HEK293 (cell line): ENCODE results near the gene SLC1A6.

Experiments used
- ATF2 ChIP-seq: fragments of 450-650 bp; formaldehyde crosslinking; IDR thresholded peaks from 2 replicates; pipeline ENCODE4 v1.5.1; 2016; ENCODE audit warnings: missing biosample characterization, missing genetic modification characterization, low read depth
- CTCF ChIP-seq: fragments of 450-650 bp; formaldehyde crosslinking; IDR thresholded peaks from 2 replicates; pipeline ENCODE4 v1.5.1; 2016; ENCODE audit warnings: missing biosample characterization, missing genetic modification characterization
- MYNN ChIP-seq: fragments of 450-650 bp; formaldehyde crosslinking; IDR thresholded peaks from 2 replicates; pipeline ENCODE4 v1.5.1; 2016; ENCODE audit warnings: missing biosample characterization, missing genetic modification characterization, borderline replicate concordance
- MZF1 ChIP-seq: fragments of 450-650 bp; formaldehyde crosslinking; IDR thresholded peaks from 2 replicates; pipeline ENCODE4 v1.5.1; 2017; ENCODE audit warnings: missing biosample characterization, missing genetic modification characterization, borderline replicate concordance
- SALL2 ChIP-seq: fragments of 450-650 bp; formaldehyde crosslinking; IDR thresholded peaks from 2 replicates; pipeline ENCODE4 v1.5.0; 2017; ENCODE audit warnings: missing biosample characterization, mild to moderate bottlenecking, missing genetic modification characterization, borderline replicate concordance
- SETDB1 ChIP-seq: IDR thresholded peaks from one replicate; pipeline ENCODE4 v1.6.1; 2017; ENCODE audit warnings: mild to moderate bottlenecking, low read length, moderate library complexity, mixed read lengths; ENCODE audit not compliant: insufficient read length
- ZBTB21 ChIP-seq: fragments of 450-650 bp; formaldehyde crosslinking; IDR thresholded peaks from 2 replicates; pipeline ENCODE4 v1.5.1; 2017; ENCODE audit warnings: missing biosample characterization, missing genetic modification characterization
- ZBTB7A ChIP-seq: fragments of 450-650 bp; formaldehyde crosslinking; IDR thresholded peaks from 2 replicates; pipeline ENCODE4 v1.5.1; 2016; ENCODE audit warnings: low read depth, missing biosample characterization, missing genetic modification characterization
- ZNF404 ChIP-seq: fragments of 450-650 bp; formaldehyde crosslinking; IDR thresholded peaks from 2 replicates; pipeline ENCODE4 v1.5.1; 2017; ENCODE audit warnings: missing biosample characterization, missing genetic modification characterization
- ZNF549 ChIP-seq: fragments of 450-650 bp; IDR thresholded peaks from 2 replicates; pipeline ENCODE4 v1.5.1; 2018; ENCODE audit warnings: missing biosample characterization, missing genetic modification characterization, mild to moderate bottlenecking, inconsistent platforms, moderate library complexity
- ZNF670 ChIP-seq: fragments of 450-650 bp; formaldehyde crosslinking; IDR thresholded peaks from 2 replicates; pipeline ENCODE4 v1.5.1; 2016; ENCODE audit warnings: missing biosample characterization, missing genetic modification characterization, low read depth
- ZNF843 ChIP-seq: fragments of 450-650 bp; formaldehyde crosslinking; IDR thresholded peaks from 2 replicates; pipeline ENCODE4 v1.5.1; 2016; ENCODE audit warnings: missing biosample characterization, missing genetic modification characterization
- ZXDB ChIP-seq: fragments of 450-650 bp; formaldehyde crosslinking; IDR thresholded peaks from 2 replicates; pipeline ENCODE4 v1.5.1; 2016; ENCODE audit warnings: missing biosample characterization, missing genetic modification characterization

DNA sequence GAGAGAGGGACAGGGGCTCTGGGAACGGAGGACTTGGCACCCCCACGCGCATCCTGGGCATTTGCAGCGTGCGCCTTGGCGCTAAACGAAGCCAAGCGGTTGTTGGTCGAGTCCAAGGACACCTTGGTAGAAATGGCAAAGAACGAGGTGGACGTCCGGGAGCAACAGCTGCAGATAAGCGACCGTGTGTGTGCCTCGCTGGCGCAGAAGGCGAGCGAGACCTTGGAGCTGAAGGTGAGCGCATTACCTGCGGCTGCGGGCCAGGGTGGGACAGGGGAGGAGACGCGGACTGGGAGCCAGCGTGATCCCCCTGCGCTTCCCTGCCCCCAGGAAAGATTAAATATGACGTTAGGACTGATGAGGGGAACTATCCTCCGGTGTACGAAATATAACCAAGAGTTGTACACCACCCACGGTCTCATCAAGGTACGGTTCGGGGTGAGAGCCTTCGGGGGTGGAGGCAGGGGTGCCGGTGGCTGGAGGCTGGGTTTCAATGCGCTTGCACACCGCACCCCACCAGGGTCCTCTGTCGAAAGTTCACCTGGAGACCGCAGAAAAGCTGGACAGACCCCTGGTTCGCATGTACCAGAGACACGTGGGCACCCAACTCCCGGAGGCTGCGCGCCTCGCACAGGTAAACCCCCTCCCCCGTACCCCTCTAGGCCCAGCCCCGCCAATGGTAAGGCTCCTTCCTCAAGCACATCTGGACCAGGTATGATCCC lies 41.8 kb upstream of the SLC1A6 start:
- TF ChIP-seq ZBTB21 (no peak), ZNF670 (tag by site-specific recombination) (no peak), ZNF843 (tag by site-specific recombination) (no peak), ZNF549 (no peak), CTCF (no peak), ZBTB7A (tag by site-specific recombination) (no peak), ZNF404 (tag by site-specific recombination) (no peak), MYNN (tag by site-specific recombination) (no peak), MZF1 (tag by site-specific recombination) (no peak), ZXDB (tag by site-specific recombination) (no peak), SALL2 (tag by site-specific recombination) (no peak), ATF2 (tag by site-specific recombination) (no peak), SETDB1 (no peak)
